Astrocyte (in vitro differentiated cells and primary cell): Measurements from ENCODE around the gene FBXL7. TPM values are rescaled to one million over a fixed set of nuclear protein-coding genes. Genes with fewer than 3 reads are reported as not detected.

Experiments used
- DNase-seq: peaks from one replicate; pipeline ENCODE4 v3.0.0-alpha.2; 2010; ENCODE audit warnings: low read depth
- FAIRE-seq: peaks from 2 replicates; lab custom pipeline; 2011; peaks lifted over from hg19 to GRCh38; lab: Jason Lieb, UNC
- H2AFZ ChIP-seq: 2 replicates; pipeline ENCODE4 v1.6.0; 2012; ENCODE audit warnings: low read depth, low read length, inconsistent platforms
- H3K27ac ChIP-seq: 2 replicates; pipeline ENCODE4 v1.5.1; 2011; ENCODE audit warnings: low read depth, low read length, inconsistent platforms
- H3K27me3 ChIP-seq: 2 replicates; pipeline ENCODE4 v1.6.0; 2011; ENCODE audit warnings: low read length, inconsistent platforms; ENCODE audit not compliant: insufficient read depth
- H3K36me3 ChIP-seq: 2 replicates; pipeline ENCODE4 v1.5.1; 2011; ENCODE audit warnings: low read length, inconsistent platforms; ENCODE audit not compliant: insufficient read depth
- H3K4me1 ChIP-seq: 2 replicates; pipeline ENCODE4 v1.5.1; 2011; ENCODE audit warnings: low read length, inconsistent platforms; ENCODE audit not compliant: insufficient read depth
- H3K4me2 ChIP-seq: 2 replicates; pipeline ENCODE4 v1.6.0; 2012; ENCODE audit warnings: low read length, inconsistent platforms
- H3K4me3 ChIP-seq: 2 replicates; pipeline ENCODE4 v1.5.1; 2011; ENCODE audit warnings: low read depth, mild to moderate bottlenecking, low read length, inconsistent platforms; ENCODE audit not compliant: insufficient read depth
- H3K79me2 ChIP-seq: 2 replicates; pipeline ENCODE4 v1.6.0; 2012; ENCODE audit warnings: mild to moderate bottlenecking, low read length, inconsistent platforms; ENCODE audit not compliant: insufficient read depth
- H3K9ac ChIP-seq: 2 replicates; pipeline ENCODE4 v1.6.0; 2012; ENCODE audit warnings: mild to moderate bottlenecking, low read length, inconsistent platforms
- H3K9me3 ChIP-seq: 2 replicates; pipeline ENCODE4 v1.5.1; 2012; ENCODE audit warnings: low read depth, mild to moderate bottlenecking, low read length, inconsistent platforms; ENCODE audit not compliant: insufficient read depth
- H4K20me1 ChIP-seq: 2 replicates; pipeline ENCODE4 v1.6.0; 2012; ENCODE audit warnings: low read length, inconsistent platforms; ENCODE audit not compliant: insufficient read depth
- H3K27ac Mint-ChIP-seq: one replicate; pipeline ENCODE4 v1.8.0; 2021; ENCODE audit warnings: mild to moderate bottlenecking, mixed read lengths; ENCODE audit not compliant: unreplicated experiment
- H3K27me3 Mint-ChIP-seq: one replicate; pipeline ENCODE4 v1.8.0; 2021; ENCODE audit warnings: low read depth, mixed read lengths; ENCODE audit not compliant: unreplicated experiment
- H3K36me3 Mint-ChIP-seq: one replicate; pipeline ENCODE4 v1.8.0; 2021; ENCODE audit warnings: low read depth, mixed read lengths; ENCODE audit not compliant: unreplicated experiment
- H3K4me1 Mint-ChIP-seq: one replicate; pipeline ENCODE4 v1.8.0; 2021; ENCODE audit warnings: low read depth, mixed read lengths; ENCODE audit not compliant: unreplicated experiment
- H3K4me3 Mint-ChIP-seq: one replicate; pipeline ENCODE4 v1.8.0; 2021; ENCODE audit warnings: mild to moderate bottlenecking, moderate library complexity, mixed read lengths; ENCODE audit not compliant: unreplicated experiment
- H3K9me3 Mint-ChIP-seq: one replicate; pipeline ENCODE4 v1.8.0; 2021; ENCODE audit warnings: mild to moderate bottlenecking, mixed read lengths; ENCODE audit not compliant: unreplicated experiment
- EZH2 ChIP-seq: IDR thresholded peaks from 2 replicates; pipeline ENCODE4 v1.6.1; 2012; ENCODE audit warnings: mild to moderate bottlenecking, low read length, inconsistent platforms; ENCODE audit not compliant: insufficient read depth
- total RNA-seq: library from RNA; stranded (reverse); gene quantifications from 2 replicates; pipeline ENCODE4 v1.2.1, GENCODE V29; 2021
- TF ChIP-seq, protein P1 (sequence below): IDR thresholded peaks from 2 replicates; pipeline ENCODE4 v1.5.1; 2011; ENCODE audit warnings: low read depth, mild to moderate bottlenecking, inconsistent platforms, low read length, moderate library complexity; ENCODE audit not compliant: insufficient read depth

Gene FBXL7
- total RNA-seq, 1 donor from 2014 or later: 21.0 TPM

DNA sequence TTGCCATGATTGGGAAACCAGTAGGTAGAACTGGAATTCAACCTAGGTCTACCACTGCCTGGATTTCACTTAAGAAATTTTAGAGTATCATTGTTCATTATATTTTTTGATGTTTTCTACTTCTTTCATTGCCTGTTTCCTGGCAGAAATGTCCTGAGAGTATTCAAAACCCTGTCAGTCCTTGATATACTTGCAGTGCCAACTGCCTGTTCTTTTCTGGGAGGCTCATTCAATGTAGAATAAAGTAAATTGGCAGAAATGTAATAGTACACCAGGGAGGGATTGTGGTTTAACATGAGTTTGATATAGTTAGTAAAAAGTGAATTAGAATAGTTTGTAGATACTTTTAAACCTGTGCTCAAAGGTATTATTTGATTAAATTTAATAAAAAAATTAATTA is 286.3 kb downstream of the FBXL7 start:
- Histone ChIP-seq H3K4me1 (peaks cover 9% of the 10 kb centered on the region), H3K4me2 (no peak overlapping the region), H3K9ac (no peak overlapping the region), H3K79me2 (peaks cover 7% of the 10 kb centered on the region), H3K4me3 (no peak overlapping the region), H3K27me3 (no peaks in the 10 kb centered on the region), H2AFZ (no peak overlapping the region), H3K9me3 (no peaks in the 10 kb centered on the region), H3K36me3 (no peaks in the 10 kb centered on the region), H3K27ac (no peak overlapping the region), H4K20me1 (peaks cover 50% of the 10 kb centered on the region)
- Mint-ChIP-seq H3K4me3 (no peak overlapping the region), H3K27ac (no peak overlapping the region), H3K4me1 (peaks cover 18% of the 10 kb centered on the region), H3K36me3 (no peaks in the 10 kb centered on the region), H3K9me3 (no peaks in the 10 kb centered on the region), H3K27me3 (no peaks in the 10 kb centered on the region)
- no peak for TF ChIP-seq EZH2
- TF ChIP-seq, protein P1, sequence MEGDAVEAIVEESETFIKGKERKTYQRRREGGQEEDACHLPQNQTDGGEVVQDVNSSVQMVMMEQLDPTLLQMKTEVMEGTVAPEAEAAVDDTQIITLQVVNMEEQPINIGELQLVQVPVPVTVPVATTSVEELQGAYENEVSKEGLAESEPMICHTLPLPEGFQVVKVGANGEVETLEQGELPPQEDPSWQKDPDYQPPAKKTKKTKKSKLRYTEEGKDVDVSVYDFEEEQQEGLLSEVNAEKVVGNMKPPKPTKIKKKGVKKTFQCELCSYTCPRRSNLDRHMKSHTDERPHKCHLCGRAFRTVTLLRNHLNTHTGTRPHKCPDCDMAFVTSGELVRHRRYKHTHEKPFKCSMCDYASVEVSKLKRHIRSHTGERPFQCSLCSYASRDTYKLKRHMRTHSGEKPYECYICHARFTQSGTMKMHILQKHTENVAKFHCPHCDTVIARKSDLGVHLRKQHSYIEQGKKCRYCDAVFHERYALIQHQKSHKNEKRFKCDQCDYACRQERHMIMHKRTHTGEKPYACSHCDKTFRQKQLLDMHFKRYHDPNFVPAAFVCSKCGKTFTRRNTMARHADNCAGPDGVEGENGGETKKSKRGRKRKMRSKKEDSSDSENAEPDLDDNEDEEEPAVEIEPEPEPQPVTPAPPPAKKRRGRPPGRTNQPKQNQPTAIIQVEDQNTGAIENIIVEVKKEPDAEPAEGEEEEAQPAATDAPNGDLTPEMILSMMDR: no peak
- FAIRE-seq: no peak
- no peak for DNase-seq

DNA sequence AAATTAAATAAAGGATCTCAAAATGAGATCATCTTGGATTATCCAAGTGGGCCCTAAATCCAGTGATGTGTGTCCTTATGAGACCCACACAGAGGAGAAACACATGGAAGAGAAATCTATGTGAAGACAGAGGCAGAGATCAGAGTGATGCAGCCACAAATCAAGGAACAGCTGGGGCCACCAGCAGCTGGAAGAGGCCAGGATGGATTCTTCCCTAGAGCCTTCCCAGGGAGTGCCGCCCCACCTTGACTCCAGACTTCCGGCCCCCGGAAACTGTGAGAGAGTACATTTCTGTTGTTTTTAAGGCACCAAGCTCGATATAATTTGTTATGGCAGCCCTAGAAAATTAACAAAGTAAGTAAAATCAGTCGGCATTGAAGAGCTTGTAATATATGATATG is 286.9 kb downstream of the FBXL7 start:
- no peaks in the 10 kb centered on the region for H3K36me3 ChIP-seq
- H3K4me2 ChIP-seq: no peak overlapping the region
- no peak overlapping the region for H3K9ac ChIP-seq
- H3K27ac Mint-ChIP-seq: no peak overlapping the region
- H3K36me3 Mint-ChIP-seq: no peaks in the 10 kb centered on the region
- no peak overlapping the region for H3K4me3 Mint-ChIP-seq
- no peaks in the 10 kb centered on the region for H3K9me3 ChIP-seq
- H3K27me3 Mint-ChIP-seq: no peaks in the 10 kb centered on the region
- H3K4me1 Mint-ChIP-seq: peaks cover 22% of the 10 kb centered on the region
- no peak for TF ChIP-seq EZH2
- TF ChIP-seq, protein P1: no peak
- no peaks in the 10 kb centered on the region for H3K9me3 Mint-ChIP-seq
- FAIRE-seq (no peak), DNase-seq (no peak)
- no peaks in the 10 kb centered on the region for H3K27me3 ChIP-seq
- no peak overlapping the region for H2AFZ ChIP-seq
- peaks cover 13% of the 10 kb centered on the region for H3K4me1 ChIP-seq
- H3K4me3 ChIP-seq: no peak overlapping the region
- peaks cover 7% of the 10 kb centered on the region for H3K79me2 ChIP-seq
- no peak overlapping the region for H3K27ac ChIP-seq
- peaks cover 54% of the 10 kb centered on the region for H4K20me1 ChIP-seq

DNA sequence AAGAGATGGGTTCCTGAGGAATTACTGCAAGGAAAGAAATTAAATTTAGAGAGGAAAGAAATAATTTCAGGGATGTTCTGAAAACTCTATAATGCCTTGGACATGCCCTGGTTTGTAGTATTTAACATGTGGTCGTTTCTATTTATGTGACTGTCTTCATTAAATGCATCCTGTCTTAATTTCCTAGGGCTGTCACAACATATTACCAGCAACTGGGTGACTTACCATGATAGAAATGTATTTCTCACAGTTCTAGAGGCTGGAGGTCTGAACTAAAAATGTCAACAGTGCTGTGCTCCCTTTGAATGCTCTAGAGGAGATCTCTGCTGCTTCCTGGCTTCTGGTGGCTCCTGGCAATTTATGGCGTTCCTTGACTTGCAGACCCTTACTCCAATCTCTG is 287.7 kb downstream of the FBXL7 start:
- H3K4me1 Mint-ChIP-seq: peaks cover 25% of the 10 kb centered on the region
- FAIRE-seq: no peak

More for the DNA sequence above, 287.7 kb downstream of the FBXL7 start:
- H3K9me3 Mint-ChIP-seq: no peaks in the 10 kb centered on the region
- no peaks in the 10 kb centered on the region for H3K36me3 ChIP-seq
- H3K27me3 ChIP-seq: no peaks in the 10 kb centered on the region
- no peaks in the 10 kb centered on the region for H3K27me3 Mint-ChIP-seq
- no peak overlapping the region for H3K9ac ChIP-seq
- peaks cover 7% of the 10 kb centered on the region for H3K79me2 ChIP-seq
- H3K27ac Mint-ChIP-seq: no peak overlapping the region
- no peak for DNase-seq
- H3K9me3 ChIP-seq: no peaks in the 10 kb centered on the region
- H3K4me3 ChIP-seq: no peak overlapping the region
- no peak overlapping the region for H3K4me2 ChIP-seq
- TF ChIP-seq, protein P1: no peak
- TF ChIP-seq EZH2: no peak
- no peaks in the 10 kb centered on the region for H3K36me3 Mint-ChIP-seq
- no peak overlapping the region for H3K27ac ChIP-seq
- no peak overlapping the region for H3K4me3 Mint-ChIP-seq
- no peak overlapping the region for H2AFZ ChIP-seq
- peaks cover 13% of the 10 kb centered on the region for H3K4me1 ChIP-seq
- H4K20me1 ChIP-seq: peaks cover 58% of the 10 kb centered on the region
